Hepatocyte (in vitro differentiated cells): Measurements from ENCODE around the gene ANKHD1.

Experiments
- EZH2 ChIP-seq: fragments of 200-600 bp; sonication (generic); IDR thresholded peaks from 2 replicates; pipeline ENCODE4 v1.6.1; 2016; ENCODE audit warnings: antibody characterized with exemption, mild to moderate bottlenecking, borderline replicate concordance
- TF ChIP-seq, protein P1 (sequence below): fragments of 200-600 bp; sonication (generic); IDR thresholded peaks from 2 replicates; pipeline ENCODE4 v1.5.1; 2016; ENCODE audit warnings: antibody characterized with exemption, mild to moderate bottlenecking; ENCODE audit not compliant: poor library complexity

DNA sequence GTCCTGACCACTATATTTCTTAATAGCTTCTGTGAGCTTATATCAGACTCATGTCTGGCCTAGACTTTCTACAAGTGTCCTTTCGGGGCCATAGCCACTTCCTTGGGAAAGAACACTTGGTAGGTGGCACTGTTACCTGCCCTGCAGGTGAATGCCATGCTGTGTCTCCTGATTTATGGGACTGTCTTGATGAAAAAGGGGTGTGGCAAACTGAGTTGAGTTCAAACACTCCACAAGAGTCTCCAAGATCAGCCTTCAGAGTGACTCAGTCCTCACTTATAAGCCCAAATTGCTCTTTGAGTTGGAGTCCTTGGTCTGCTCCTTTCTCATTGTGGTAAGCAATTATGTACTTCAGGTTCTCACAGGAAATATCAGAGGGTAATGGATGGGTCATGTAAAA, 9.9 kb upstream of the ANKHD1 start:
- TF ChIP-seq, protein P1, sequence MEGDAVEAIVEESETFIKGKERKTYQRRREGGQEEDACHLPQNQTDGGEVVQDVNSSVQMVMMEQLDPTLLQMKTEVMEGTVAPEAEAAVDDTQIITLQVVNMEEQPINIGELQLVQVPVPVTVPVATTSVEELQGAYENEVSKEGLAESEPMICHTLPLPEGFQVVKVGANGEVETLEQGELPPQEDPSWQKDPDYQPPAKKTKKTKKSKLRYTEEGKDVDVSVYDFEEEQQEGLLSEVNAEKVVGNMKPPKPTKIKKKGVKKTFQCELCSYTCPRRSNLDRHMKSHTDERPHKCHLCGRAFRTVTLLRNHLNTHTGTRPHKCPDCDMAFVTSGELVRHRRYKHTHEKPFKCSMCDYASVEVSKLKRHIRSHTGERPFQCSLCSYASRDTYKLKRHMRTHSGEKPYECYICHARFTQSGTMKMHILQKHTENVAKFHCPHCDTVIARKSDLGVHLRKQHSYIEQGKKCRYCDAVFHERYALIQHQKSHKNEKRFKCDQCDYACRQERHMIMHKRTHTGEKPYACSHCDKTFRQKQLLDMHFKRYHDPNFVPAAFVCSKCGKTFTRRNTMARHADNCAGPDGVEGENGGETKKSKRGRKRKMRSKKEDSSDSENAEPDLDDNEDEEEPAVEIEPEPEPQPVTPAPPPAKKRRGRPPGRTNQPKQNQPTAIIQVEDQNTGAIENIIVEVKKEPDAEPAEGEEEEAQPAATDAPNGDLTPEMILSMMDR, result no peak
- no peak for TF ChIP-seq EZH2
